ENCODE data around the gene ESRRA. TPM values are rescaled to one million over a fixed set of nuclear protein-coding genes. Genes with fewer than 3 reads are reported as not detected.

ESRRA gene
- total RNA-seq, 4 donors from 2014 or later, result 63.5 to 95.8 (median 76.1) TPM

- H3K27ac ChIP-seq (replicated peaks in 1 of 4), result no peak overlapping the region
Measured at GRCh38 chr11:64334764-64335735, 29.7 kb downstream of the ESRRA start.

GRCh38 chr11:64337538-64338249 is 32.4 kb downstream of the ESRRA start:
- Histone ChIP-seq H3K4me1 (peaks cover 7 to 22% (median 17%) of the 10 kb centered on the region in 4 donors), H3K4me3 (no peak overlapping the region), H3K27ac (replicated peaks in 1 of 4) (no peak overlapping the region), H3K27me3 (no peaks in the 10 kb centered on the region), H3K36me3 (no peaks in the 10 kb centered on the region), H3K9me3 (no peaks in the 10 kb centered on the region)
- intact Hi-C loops (cut with DNase I), result no loop called here
- DNase-seq (ENCODE audit: extremely low spot score), result no peak
- no peak for TF ChIP-seq CTCF (IDR thresholded peaks at IDR 0.05)
- TF ChIP-seq EP300 (IDR thresholded peaks at IDR 0.05), result no peak
- no peak for TF ChIP-seq POLR2A (IDR thresholded peaks at IDR 0.05; ENCODE audit: low read depth)
- no peak for TF ChIP-seq POLR2AphosphoS5 (IDR thresholded peaks at IDR 0.05)
- WGBS, result 75% methylated on average over 8 of the region's 8 CpGs

More at GRCh38 chr11:64334764-64335735, 29.7 kb downstream of the ESRRA start:
- Histone ChIP-seq H3K27me3 (no peaks in the 10 kb centered on the region), H3K9me3 (no peaks in the 10 kb centered on the region), H3K36me3 (no peaks in the 10 kb centered on the region), H3K4me3 (no peak overlapping the region), H3K4me1 (peaks cover 4 to 11% (median 9%) of the 10 kb centered on the region in 4 donors)
- 70% methylated on average over 12 of the region's 13 CpGs for WGBS
- DNase-seq (ENCODE audit: extremely low spot score), result no peak
- intact Hi-C loops (cut with DNase I), result no loop called here
- TF ChIP-seq CTCF (IDR thresholded peaks at IDR 0.05) (no peak), POLR2AphosphoS5 (IDR thresholded peaks at IDR 0.05) (no peak), POLR2A (IDR thresholded peaks at IDR 0.05; ENCODE audit: low read depth) (no peak), EP300 (IDR thresholded peaks at IDR 0.05) (no peak)

- Histone ChIP-seq H3K36me3 (no peaks in the 10 kb centered on the region), H3K27ac (replicated peaks in 1 of 4) (no peak overlapping the region), H3K9me3 (no peaks in the 10 kb centered on the region), H3K4me3 (no peak overlapping the region), H3K27me3 (no peaks in the 10 kb centered on the region), H3K4me1 (peaks cover 7 to 33% (median 26%) of the 10 kb centered on the region in 4 donors)
- 82% methylated on average over 8 of the region's 8 CpGs for WGBS
- intact Hi-C loops (cut with DNase I), result no loop called here
- no peak for DNase-seq (ENCODE audit: extremely low spot score)
- TF ChIP-seq POLR2AphosphoS5 (IDR thresholded peaks at IDR 0.05), result no peak
Measured at GRCh38 chr11:64338716-64339115, 33.4 kb downstream of the ESRRA start.

GRCh38 chr11:64339286-64339685 is 34.0 kb downstream of the ESRRA start:
- Histone ChIP-seq H3K36me3 (no peaks in the 10 kb centered on the region), H3K4me3 (no peak overlapping the region), H3K27me3 (no peaks in the 10 kb centered on the region), H3K4me1 (peaks cover 7 to 33% (median 26%) of the 10 kb centered on the region in 4 donors), H3K9me3 (no peaks in the 10 kb centered on the region), H3K27ac (replicated peaks in 1 of 4) (no peak overlapping the region)
- WGBS, result 73% methylated on average over 4 of the region's 4 CpGs
- intact Hi-C loops (cut with DNase I), result no loop called here
- TF ChIP-seq EP300 (IDR thresholded peaks at IDR 0.05), result no peak
- TF ChIP-seq POLR2A (IDR thresholded peaks at IDR 0.05; ENCODE audit: low read depth), result no peak
- TF ChIP-seq CTCF (IDR thresholded peaks at IDR 0.05), result no peak
- TF ChIP-seq POLR2AphosphoS5 (IDR thresholded peaks at IDR 0.05), result no peak
- DNase-seq (ENCODE audit: extremely low spot score), result no peak
